Measurements from ENCODE around the gene KRTAP10-6.

GRCh38 chr21:44603911-44604310, 11.6 kb upstream of the KRTAP10-6 start:
- TF ChIP-seq CTCF (IDR thresholded peaks at IDR 0.05) (no peak), EP300 (IDR thresholded peaks at IDR 0.05) (no peak), ZSCAN20 (CRISPR knock-in tag; IDR thresholded peaks at IDR 0.05) (no peak), HMGXB4 (CRISPR knock-in tag; IDR thresholded peaks at IDR 0.05; ENCODE audit: borderline replicate concordance) (no peak), ELK1 (IDR thresholded peaks at IDR 0.05; ENCODE audit: low read depth, low read length) (no peak), HOXA7 (CRISPR knock-in tag; IDR thresholded peaks at IDR 0.05) (no peak), POLR2A (IDR thresholded peaks at IDR 0.05; ENCODE audit: low read length) (no peak), MAZ (IDR thresholded peaks at IDR 0.05; ENCODE audit: borderline replicate concordance, low read depth, low read length) (no peak)
